Neural progenitor cell (in vitro differentiated cells): Measurements from ENCODE around the gene VPS13D.

Experiments used
- EZH2 ChIP-seq: fragments of 200-600 bp; sonication (generic); IDR thresholded peaks from 2 replicates; pipeline ENCODE4 v1.6.1; 2017; ENCODE audit warnings: antibody characterized with exemption, mild to moderate bottlenecking, moderate library complexity
- TF ChIP-seq, protein P1 (sequence below): fragments of 200-600 bp; sonication (generic); IDR thresholded peaks from 2 replicates; pipeline ENCODE4 v1.5.1; 2017; ENCODE audit warnings: antibody characterized with exemption, mild to moderate bottlenecking

DNA sequence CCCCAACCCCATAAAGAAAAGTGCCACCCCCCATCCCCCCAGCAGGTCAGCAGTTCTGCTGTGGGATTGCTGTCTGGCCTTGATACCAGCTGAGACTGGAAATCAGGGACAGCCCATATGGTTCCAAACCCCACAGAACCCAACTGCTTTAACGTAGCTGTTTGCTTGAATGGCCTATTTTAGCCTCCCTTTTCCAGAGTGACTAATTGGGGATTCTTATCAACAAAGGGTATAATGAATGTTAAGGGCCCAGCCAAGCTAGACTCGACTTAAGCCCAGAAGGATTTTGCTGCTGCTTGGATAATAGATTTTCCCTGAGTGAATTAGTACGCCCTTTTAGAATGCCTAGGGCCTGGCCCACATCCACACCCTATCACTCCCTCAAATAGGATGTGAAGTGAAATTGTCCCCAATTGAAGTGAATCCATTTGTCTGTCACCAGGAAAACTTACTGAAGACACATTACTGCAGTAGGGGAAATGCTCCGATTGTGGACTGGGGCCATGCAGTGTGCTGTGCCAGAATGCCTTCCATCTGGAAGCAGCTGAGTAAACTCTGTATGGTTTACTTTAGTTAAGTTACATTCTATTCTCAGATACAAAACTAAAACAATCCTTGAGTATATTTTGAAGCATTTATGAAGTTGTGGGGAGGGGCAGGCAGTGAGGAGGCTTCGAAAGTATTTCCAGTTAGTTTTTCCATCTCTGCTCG lies 231.2 kb downstream of the VPS13D start:
- TF ChIP-seq, protein P1, sequence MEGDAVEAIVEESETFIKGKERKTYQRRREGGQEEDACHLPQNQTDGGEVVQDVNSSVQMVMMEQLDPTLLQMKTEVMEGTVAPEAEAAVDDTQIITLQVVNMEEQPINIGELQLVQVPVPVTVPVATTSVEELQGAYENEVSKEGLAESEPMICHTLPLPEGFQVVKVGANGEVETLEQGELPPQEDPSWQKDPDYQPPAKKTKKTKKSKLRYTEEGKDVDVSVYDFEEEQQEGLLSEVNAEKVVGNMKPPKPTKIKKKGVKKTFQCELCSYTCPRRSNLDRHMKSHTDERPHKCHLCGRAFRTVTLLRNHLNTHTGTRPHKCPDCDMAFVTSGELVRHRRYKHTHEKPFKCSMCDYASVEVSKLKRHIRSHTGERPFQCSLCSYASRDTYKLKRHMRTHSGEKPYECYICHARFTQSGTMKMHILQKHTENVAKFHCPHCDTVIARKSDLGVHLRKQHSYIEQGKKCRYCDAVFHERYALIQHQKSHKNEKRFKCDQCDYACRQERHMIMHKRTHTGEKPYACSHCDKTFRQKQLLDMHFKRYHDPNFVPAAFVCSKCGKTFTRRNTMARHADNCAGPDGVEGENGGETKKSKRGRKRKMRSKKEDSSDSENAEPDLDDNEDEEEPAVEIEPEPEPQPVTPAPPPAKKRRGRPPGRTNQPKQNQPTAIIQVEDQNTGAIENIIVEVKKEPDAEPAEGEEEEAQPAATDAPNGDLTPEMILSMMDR: no peak
- TF ChIP-seq EZH2: no peak
